Vagina (tissue), 2 donors: ENCODE measurements around the gene MEIS3.

ENCODE experiments used
- CTCF ChIP-seq, 3 experiments: fragments of 450-650 bp in 2 of 3; fragments of 200-600 bp in 1 of 3; sonication (generic) in 1 of 3; IDR thresholded peaks; one replicate each; pipeline ENCODE4 v1.5.1; 2017 to 2019; ENCODE audit warnings: antibody characterized with exemption in 3 of 3, mild to moderate bottlenecking in 2 of 3, moderate library complexity in 2 of 3
- POLR2A ChIP-seq, 2 donors: fragments of 450-650 bp; IDR thresholded peaks; one replicate each; pipeline ENCODE4 v1.6.1; 2017; ENCODE audit warnings: antibody characterized with exemption in 2 of 2, mild to moderate bottlenecking in 2 of 2, moderate library complexity in 2 of 2
- POLR2AphosphoS5 ChIP-seq, 2 donors: sonication (generic); formaldehyde crosslinking; IDR thresholded peaks; one replicate each; pipeline ENCODE4 v1.9.0; 2017; ENCODE audit warnings: antibody characterized with exemption in 2 of 2, mild to moderate bottlenecking in 2 of 2, low read depth in 1 of 2; ENCODE audit not compliant: insufficient read depth in 1 of 2

GRCh38 chr19:47398707-47399597 lies 20.4 kb downstream of the MEIS3 start:
- no peak for TF ChIP-seq POLR2A (IDR thresholded peaks at IDR 0.05)
- TF ChIP-seq POLR2AphosphoS5 (IDR thresholded peaks at IDR 0.05; ENCODE audit: insufficient read depth in 1 of 2, low read depth in 1 of 2) = no peak
- TF ChIP-seq CTCF (IDR thresholded peaks at IDR 0.05) = no peak
